C4-2B (cell line): Measurements from ENCODE around the gene SIGLEC7.

Experiments used
- ZFX ChIP-seq: fragments of 450-650 bp; IDR thresholded peaks from 2 replicates; pipeline ENCODE4 v1.6.1; 2017
- TF ChIP-seq, protein P1 (sequence below): fragments of 450-650 bp; conservative IDR thresholded peaks from 2 replicates; pipeline ENCODE4 v1.5.1; 2017; ENCODE audit warnings: mild to moderate bottlenecking

GRCh38 chr19:51146751-51147150 is 4.7 kb downstream of the SIGLEC7 start:
- TF ChIP-seq, protein P1, sequence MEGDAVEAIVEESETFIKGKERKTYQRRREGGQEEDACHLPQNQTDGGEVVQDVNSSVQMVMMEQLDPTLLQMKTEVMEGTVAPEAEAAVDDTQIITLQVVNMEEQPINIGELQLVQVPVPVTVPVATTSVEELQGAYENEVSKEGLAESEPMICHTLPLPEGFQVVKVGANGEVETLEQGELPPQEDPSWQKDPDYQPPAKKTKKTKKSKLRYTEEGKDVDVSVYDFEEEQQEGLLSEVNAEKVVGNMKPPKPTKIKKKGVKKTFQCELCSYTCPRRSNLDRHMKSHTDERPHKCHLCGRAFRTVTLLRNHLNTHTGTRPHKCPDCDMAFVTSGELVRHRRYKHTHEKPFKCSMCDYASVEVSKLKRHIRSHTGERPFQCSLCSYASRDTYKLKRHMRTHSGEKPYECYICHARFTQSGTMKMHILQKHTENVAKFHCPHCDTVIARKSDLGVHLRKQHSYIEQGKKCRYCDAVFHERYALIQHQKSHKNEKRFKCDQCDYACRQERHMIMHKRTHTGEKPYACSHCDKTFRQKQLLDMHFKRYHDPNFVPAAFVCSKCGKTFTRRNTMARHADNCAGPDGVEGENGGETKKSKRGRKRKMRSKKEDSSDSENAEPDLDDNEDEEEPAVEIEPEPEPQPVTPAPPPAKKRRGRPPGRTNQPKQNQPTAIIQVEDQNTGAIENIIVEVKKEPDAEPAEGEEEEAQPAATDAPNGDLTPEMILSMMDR = no peak
- no peak for TF ChIP-seq ZFX
